ENCODE data around the gene KCNB1. TPM values are rescaled to one million over a fixed set of nuclear protein-coding genes. Genes with fewer than 3 reads are reported as not detected.

Gene KCNB1
- under 1 TPM in 1 of 2 experiments, not detected in 1; 0.05 TPM for total RNA-seq
- polyA plus RNA-seq = not detected
- total RNA-seq = 0 to 0.26 (median 0) reads per million in 6 experiments

DNA sequence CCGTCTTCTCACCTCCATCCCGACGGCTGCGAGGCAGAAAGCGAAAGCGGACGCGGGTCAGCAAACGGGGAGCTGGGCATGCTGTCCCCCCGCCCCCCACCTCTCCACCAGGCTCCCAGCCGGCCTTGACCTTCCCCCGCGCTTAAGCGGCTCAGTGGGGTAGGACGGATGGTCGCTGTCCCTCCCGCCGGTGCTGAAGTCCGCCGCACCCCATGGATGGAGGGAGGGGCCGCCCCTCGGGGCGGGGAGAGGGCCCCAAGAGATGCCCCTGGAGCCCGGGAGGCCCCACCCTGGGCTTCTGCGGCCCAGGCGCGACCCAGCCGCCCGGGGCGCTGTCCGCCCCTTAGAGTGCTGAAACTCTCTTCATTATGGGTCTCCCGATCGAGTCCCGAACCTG lies at the start of gene KCNB1:
TSS of gene KCNB1 (minus strand) at position 48 of the 397 bp plus-strand sequence. CDS start 188 bp downstream, outside the sequence.
- Mint-ChIP-seq H3K9me3 (peaks cover 0 to 11% (median 0%) of the 10 kb centered on the region in 9 donors), H3K36me3 (peaks cover 3 to 5% (median 4%) of the 10 kb centered on the region in 3 donors), H3K4me3 (peak within 1 kb of the TSS in 7 of 10 donors; percentile 14 to 81 (median 45)), H3K4me1 (peaks cover 2 to 9% (median 6%) of the 10 kb centered on the region in 4 donors), H3K27ac (no peak within 1 kb of the TSS), H3K27me3 (peaks cover 48 to 77% (median 62%) of the 10 kb centered on the region in 5 donors)
- ATAC-seq (peak; percentile 63 to 69), DNase-seq (peak; percentile 17 to 65 (median 28))
- POLR2A ChIA-PET = no interaction called here

- no peaks in the 10 kb centered on the region for H3K36me3 Mint-ChIP-seq
- no peak for ATAC-seq
- H3K4me1 Mint-ChIP-seq = peaks cover 0 to 6% (median 1%) of the 10 kb centered on the region in 4 donors
- peaks cover 0 to 5% (median 0%) of the 10 kb centered on the region in 9 donors for H3K9me3 Mint-ChIP-seq
- H3K27ac Mint-ChIP-seq = no peak overlapping the region
- H3K27me3 Mint-ChIP-seq = peaks cover 3 to 22% (median 5%) of the 10 kb centered on the region in 5 donors
- DNase-seq = no peak
- no peak overlapping the region for H3K4me3 Mint-ChIP-seq
- POLR2A ChIA-PET = no interaction called here
Measured at GRCh38 chr20:49529470-49529869, 47.0 kb upstream of the KCNB1 start.

DNA sequence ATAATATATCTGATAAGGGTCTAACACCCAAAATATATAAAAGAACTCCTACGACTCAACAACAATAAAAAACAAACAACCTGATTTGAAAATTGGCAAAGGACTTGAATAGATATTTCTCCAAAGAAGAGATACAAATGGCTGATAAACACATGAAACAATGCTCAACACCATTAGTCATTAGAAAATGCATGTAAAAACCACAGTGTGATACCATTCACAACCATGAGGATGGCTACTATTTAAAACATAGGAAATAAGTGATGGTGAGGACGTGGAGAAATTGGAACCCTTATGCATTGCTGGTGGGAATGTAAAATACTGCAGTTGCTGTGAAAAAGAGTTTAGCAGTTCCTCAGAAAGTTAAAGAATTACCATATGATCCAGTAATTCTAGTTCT lies 44.1 kb upstream of the KCNB1 start:
- ATAC-seq (no peak), DNase-seq (no peak)
- Mint-ChIP-seq H3K36me3 (peaks cover 0 to 7% (median 0%) of the 10 kb centered on the region in 3 donors), H3K4me1 (no peaks in the 10 kb centered on the region), H3K4me3 (no peak overlapping the region), H3K9me3 (peaks cover 0 to 12% (median 6%) of the 10 kb centered on the region in 9 donors), H3K27ac (no peak overlapping the region), H3K27me3 (peaks cover 12 to 28% (median 15%) of the 10 kb centered on the region in 5 donors)
- POLR2A ChIA-PET = no interaction called here

GRCh38 chr20:49526056-49526455 lies 43.6 kb upstream of the KCNB1 start:
- DNase-seq (no peak), ATAC-seq (no peak)
- POLR2A ChIA-PET = no interaction called here
- Mint-ChIP-seq H3K36me3 (peaks cover 0 to 7% (median 0%) of the 10 kb centered on the region in 3 donors), H3K4me3 (no peak overlapping the region), H3K4me1 (no peaks in the 10 kb centered on the region), H3K27me3 (peaks cover 12 to 28% (median 16%) of the 10 kb centered on the region in 5 donors), H3K27ac (no peak overlapping the region), H3K9me3 (peaks cover 0 to 12% (median 6%) of the 10 kb centered on the region in 9 donors)

DNA sequence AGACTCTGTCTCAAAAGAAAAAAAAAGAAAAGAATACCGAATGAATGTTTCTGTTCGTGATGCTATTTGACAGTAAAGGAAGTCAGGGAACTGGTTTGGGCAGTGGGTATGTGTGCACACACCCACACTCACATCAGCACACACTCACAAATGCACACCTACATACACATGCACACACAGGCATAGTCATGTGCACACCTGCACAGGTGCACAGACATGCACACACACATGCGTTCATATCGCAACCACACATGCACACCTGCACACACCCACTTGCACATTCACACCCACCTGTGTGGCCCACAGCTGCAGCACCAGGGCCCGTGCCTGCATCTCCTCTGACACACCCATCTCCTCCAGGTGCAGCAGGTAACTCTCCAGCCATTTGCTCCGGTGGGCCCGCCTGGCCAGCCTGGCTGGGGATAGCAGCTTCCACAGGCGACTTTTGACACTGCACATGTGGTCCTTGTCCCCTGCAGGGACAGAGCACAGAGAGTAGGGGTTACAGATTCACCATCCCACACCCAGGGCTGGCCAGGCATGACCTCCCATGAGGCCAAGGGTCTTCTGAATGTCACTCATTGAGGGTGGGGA lies 41.4 kb upstream of the KCNB1 start:
- Mint-ChIP-seq H3K9me3 (peaks cover 0 to 12% (median 6%) of the 10 kb centered on the region in 9 donors), H3K27ac (no peak overlapping the region), H3K27me3 (peaks cover 12 to 31% (median 29%) of the 10 kb centered on the region in 5 donors), H3K36me3 (peaks cover 0 to 7% (median 0%) of the 10 kb centered on the region in 3 donors), H3K4me3 (no peak overlapping the region), H3K4me1 (no peaks in the 10 kb centered on the region)
- no peak for DNase-seq
- POLR2A ChIA-PET = no interaction called here
- no peak for ATAC-seq

GRCh38 chr20:49521356-49521755 lies 38.9 kb upstream of the KCNB1 start:
- H3K4me1 Mint-ChIP-seq = peaks cover 0 to 2% (median 0%) of the 10 kb centered on the region in 4 donors
- H3K4me3 Mint-ChIP-seq = no peak overlapping the region
- peaks cover 0 to 7% (median 0%) of the 10 kb centered on the region in 3 donors for H3K36me3 Mint-ChIP-seq
- DNase-seq = no peak
- POLR2A ChIA-PET = no interaction called here
- no peak overlapping the region for H3K27ac Mint-ChIP-seq
- peaks cover 11 to 40% (median 30%) of the 10 kb centered on the region in 5 donors for H3K27me3 Mint-ChIP-seq
- no peak for ATAC-seq
- H3K9me3 Mint-ChIP-seq = peaks cover 0 to 12% (median 6%) of the 10 kb centered on the region in 9 donors

- ATAC-seq (no peak), DNase-seq (no peak)
- no peak overlapping the region for H3K27ac Mint-ChIP-seq
- POLR2A ChIA-PET = no interaction called here
- peaks cover 11 to 40% (median 31%) of the 10 kb centered on the region in 5 donors for H3K27me3 Mint-ChIP-seq
- H3K36me3 Mint-ChIP-seq = peaks cover 0 to 7% (median 0%) of the 10 kb centered on the region in 3 donors
- peaks cover 0 to 12% (median 4%) of the 10 kb centered on the region in 9 donors for H3K9me3 Mint-ChIP-seq
- no peak overlapping the region for H3K4me3 Mint-ChIP-seq
- H3K4me1 Mint-ChIP-seq = peaks cover 0 to 2% (median 0%) of the 10 kb centered on the region in 4 donors
Measured at GRCh38 chr20:49519777-49520359, 37.4 kb upstream of the KCNB1 start.

- POLR2A ChIA-PET = no interaction called here
- Mint-ChIP-seq H3K4me1 (peaks cover 0 to 2% (median 0%) of the 10 kb centered on the region in 4 donors), H3K4me3 (no peak overlapping the region), H3K36me3 (peaks cover 0 to 7% (median 0%) of the 10 kb centered on the region in 3 donors), H3K27me3 (peaks cover 8 to 41% (median 31%) of the 10 kb centered on the region in 5 donors), H3K9me3 (peaks cover 0 to 12% (median 2%) of the 10 kb centered on the region in 9 donors), H3K27ac (no peak overlapping the region)
- DNase-seq = no peak
- ATAC-seq = no peak
Measured at GRCh38 chr20:49519212-49519712, 36.8 kb upstream of the KCNB1 start.

DNA sequence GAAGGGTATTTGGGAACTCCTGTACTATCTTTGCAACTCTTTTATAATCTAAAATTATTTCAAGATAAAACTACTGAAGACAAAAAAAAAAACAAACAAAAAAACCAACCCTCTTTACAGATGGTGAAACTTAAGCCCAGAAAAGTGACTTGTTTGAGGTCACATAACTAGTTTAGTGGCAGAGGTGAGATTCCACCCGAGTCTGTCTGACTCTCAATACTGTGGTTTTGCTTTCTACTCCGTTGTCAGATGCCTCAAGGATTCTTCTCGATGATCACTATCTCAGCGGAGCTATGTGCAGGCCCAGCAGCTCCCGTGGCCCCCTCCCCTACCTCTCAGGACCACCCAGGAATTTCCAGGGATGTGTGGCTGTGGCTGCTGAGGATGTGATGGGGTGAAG lies 36.1 kb upstream of the KCNB1 start:
- peak in 1 of 10 donors; percentile 7 for DNase-seq
- POLR2A ChIA-PET = no interaction called here
- no peak for ATAC-seq
- Mint-ChIP-seq H3K36me3 (peaks cover 0 to 7% (median 0%) of the 10 kb centered on the region in 3 donors), H3K4me3 (no peak overlapping the region), H3K27me3 (peaks cover 12 to 48% (median 29%) of the 10 kb centered on the region in 5 donors), H3K4me1 (peaks cover 0 to 2% (median 0%) of the 10 kb centered on the region in 4 donors), H3K27ac (no peak overlapping the region), H3K9me3 (peaks cover 0 to 8% (median under 1%) of the 10 kb centered on the region in 9 donors)

DNA sequence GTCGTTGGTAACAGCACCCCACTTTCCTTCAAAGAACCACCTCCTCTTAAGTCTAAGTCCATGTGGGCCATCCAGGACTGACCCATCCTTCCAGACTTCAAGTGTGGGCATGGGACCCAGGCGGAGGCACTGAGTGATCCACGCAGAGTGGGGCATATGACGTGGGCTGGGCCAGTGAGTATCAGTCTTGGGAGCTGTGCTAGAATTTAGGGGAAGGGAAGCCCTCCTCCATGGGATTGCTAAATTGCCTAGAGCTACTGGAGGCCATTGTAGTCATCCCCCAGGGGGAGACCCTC lies 35.3 kb upstream of the KCNB1 start:
- DNase-seq (no peak), ATAC-seq (no peak)
- Mint-ChIP-seq H3K9me3 (peaks cover 0 to 4% (median 0%) of the 10 kb centered on the region in 9 donors), H3K4me1 (peaks cover 0 to 2% (median 0%) of the 10 kb centered on the region in 4 donors), H3K27ac (peak overlapping the region in 1 of 10 donors; percentile 53), H3K4me3 (no peak overlapping the region), H3K27me3 (peaks cover 10 to 48% (median 26%) of the 10 kb centered on the region in 5 donors), H3K36me3 (peaks cover 0 to 7% (median 0%) of the 10 kb centered on the region in 3 donors)
- POLR2A ChIA-PET = no interaction called here

DNA sequence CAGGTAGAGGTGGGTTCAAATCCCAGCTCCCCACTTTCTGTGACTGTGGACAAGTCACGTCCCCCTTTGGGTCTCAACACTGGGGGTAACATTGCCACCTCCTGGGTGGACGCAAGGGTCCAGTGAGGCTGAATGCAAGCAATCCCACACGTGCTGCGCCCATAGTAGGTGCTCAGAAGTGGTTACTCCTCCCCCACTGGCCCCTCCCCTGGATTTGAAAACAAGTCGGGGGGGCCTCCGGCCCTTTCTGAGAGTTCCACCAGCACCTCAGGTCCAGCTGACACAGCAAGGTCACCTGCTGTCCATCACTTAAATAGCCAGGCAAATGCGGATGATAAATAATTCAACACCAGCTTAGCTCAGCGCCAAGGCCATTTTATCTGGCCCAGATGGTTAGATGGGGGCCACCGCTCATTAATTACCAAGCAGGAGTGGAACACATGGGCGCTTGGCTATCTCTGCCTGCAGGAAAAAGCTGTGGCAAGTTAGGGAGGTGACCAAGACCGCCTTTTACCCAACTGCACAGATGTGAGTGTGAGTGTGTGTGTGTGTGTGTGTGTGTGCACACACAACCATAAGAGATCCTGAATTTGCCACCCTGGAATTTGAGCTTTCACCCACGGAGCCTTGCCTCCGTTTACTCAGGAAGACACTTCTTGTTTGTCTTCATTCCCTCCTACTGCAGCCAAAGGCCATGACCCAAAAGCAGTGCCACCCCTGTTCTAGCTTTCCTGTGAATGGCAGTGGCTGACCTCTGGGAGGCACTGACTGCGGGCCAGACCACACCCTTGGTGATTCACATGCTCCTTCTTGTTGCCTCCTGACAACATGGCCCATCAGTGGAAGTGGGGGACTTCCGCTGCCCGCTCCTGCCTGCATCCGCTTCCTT lies 34.7 kb upstream of the KCNB1 start:
- H3K27me3 Mint-ChIP-seq = peaks cover 7 to 42% (median 26%) of the 10 kb centered on the region in 5 donors
- peaks cover 0 to 2% (median 0%) of the 10 kb centered on the region in 4 donors for H3K4me1 Mint-ChIP-seq
- peaks cover 0 to 4% (median 0%) of the 10 kb centered on the region in 9 donors for H3K9me3 Mint-ChIP-seq
- peaks cover 0 to 4% (median 0%) of the 10 kb centered on the region in 3 donors for H3K36me3 Mint-ChIP-seq
- no peak overlapping the region for H3K4me3 Mint-ChIP-seq
- peak overlapping the region in 1 of 10 donors; percentile 53 for H3K27ac Mint-ChIP-seq
- POLR2A ChIA-PET = no interaction called here
- ATAC-seq (no peak), DNase-seq (no peak)

- ATAC-seq (no peak), DNase-seq (no peak)
- no peaks in the 10 kb centered on the region for H3K9me3 Mint-ChIP-seq
- H3K36me3 Mint-ChIP-seq = no peaks in the 10 kb centered on the region
- H3K27me3 Mint-ChIP-seq = peaks cover 6 to 29% (median 24%) of the 10 kb centered on the region in 5 donors
- peaks cover 0 to 2% (median 0%) of the 10 kb centered on the region in 4 donors for H3K4me1 Mint-ChIP-seq
- no peak overlapping the region for H3K4me3 Mint-ChIP-seq
- POLR2A ChIA-PET = no interaction called here
- no peak overlapping the region for H3K27ac Mint-ChIP-seq
Measured at GRCh38 chr20:49515586-49515985, 33.1 kb upstream of the KCNB1 start.
